HCT116 (cell line): ENCODE measurements around the gene TRAK1. TPM values are rescaled to one million over a fixed set of nuclear protein-coding genes. Genes with fewer than 3 reads are reported as not detected.
"Not testable (repeated sequence)": the region's sequence is repeated elsewhere in the genome, so short reads cannot be mapped to it uniquely, and the experiment has no call there.

Experiments used
- ATAC-seq: fragments of 200-7000 bp; cut with Tn5 transposase; 2 replicates; pipeline ENCODE4 v1.9.1; 2020; ENCODE audit warnings: mild to moderate bottlenecking, moderate library complexity
- BruUV-seq: library from RNA; stranded (reverse); fragments of 400-500 nt; replicated peaks from 2 replicates; lab custom pipeline; 2021; lab: Mats Ljungman, UMichigan
- CTCF ChIA-PET: fragments of 300-600 bp; sonication (Branson Sonifier 250); formaldehyde crosslinking; loops from one replicate; lab custom pipeline; 2021; ENCODE audit warnings: antibody characterized with exemption; lab: Charles Lee
- POLR2A ChIA-PET: fragments of 300-600, 350-600 bp; sonication (Branson Sonifier 250); formaldehyde crosslinking; loops from one replicate; lab custom pipeline; 2021; ENCODE audit warnings: antibody characterized with exemption; lab: Charles Lee
- RAD21 ChIA-PET, 2 experiments: fragments of 300-600 bp; sonication (Branson Sonifier 250); formaldehyde crosslinking; loops; one replicate each; lab custom pipeline; 2023; ENCODE audit warnings: low total read pairs in 2 of 2; ENCODE audit not compliant: uncharacterized antibody in 2 of 2, unreplicated experiment in 2 of 2, low non-redundant PET in 1 of 2; lab: Charles Lee
- DNase-seq: peaks from one replicate; pipeline ENCODE4 v3.0.0-alpha.2; 2010; ENCODE audit warnings: low read depth, low spot score
- H2AFZ ChIP-seq: fragments of 200-600 bp; shearing (Covaris generic), sonication (generic); 2 replicates; pipeline ENCODE4 v1.6.1; 2017; ENCODE audit warnings: low read depth, mixed run types, mixed read lengths, antibody characterized with exemption, low read length; ENCODE audit not compliant: poor library complexity, severe bottlenecking
- H3K27ac ChIP-seq: 2 replicates; pipeline ENCODE4 v1.5.1; 2012; ENCODE audit warnings: low read depth, low read length
- H3K27me3 ChIP-seq: fragments of 200-600 bp; sonication (generic); 2 replicates; pipeline ENCODE4 v1.6.1; 2016; ENCODE audit warnings: mixed run types, low read length, mixed read lengths; ENCODE audit not compliant: insufficient read depth
- H3K36me3 ChIP-seq, 2 experiments: fragments of 200-500 bp in 1 of 2; fragments of 200-600 bp in 1 of 2; sonication (Bioruptor generic) in 1 of 2; sonication (generic) in 1 of 2; 2 replicates each; pipeline versions ENCODE4 v1.5.1 to v1.6.1; 2014 to 2016; ENCODE audit warnings: low read length in 2 of 2, inconsistent platforms in 1 of 2, mixed read lengths in 1 of 2, mixed run types in 1 of 2; ENCODE audit not compliant: insufficient read depth in 2 of 2, control insufficient read depth in 1 of 2
- H3K4me1 ChIP-seq, 2 experiments: fragments of 200-600 bp in 1 of 2; sonication (generic) in 1 of 2; 2 replicates each; pipeline versions ENCODE4 v1.5.1 to v1.6.1; 2012 to 2017; ENCODE audit warnings: low read length in 2 of 2, inconsistent platforms in 1 of 2, mild to moderate bottlenecking in 1 of 2, mixed read lengths in 1 of 2, mixed run types in 1 of 2, moderate library complexity in 1 of 2; ENCODE audit not compliant: insufficient read depth in 2 of 2, control insufficient read depth in 1 of 2
- H3K4me2 ChIP-seq: fragments of 200-600 bp; sonication (generic); 2 replicates; pipeline ENCODE4 v1.6.1; 2017; ENCODE audit warnings: mixed run types, low read length, mixed read lengths
- H3K4me3 ChIP-seq, 2 experiments: fragments of 200-600 bp in 1 of 2; sonication (generic) in 1 of 2; replicated peaks in 1 of 2; 2 replicates each; pipeline ENCODE4 v1.5.1; 2011 to 2016; ENCODE audit warnings: low read length in 2 of 2, control low read depth in 1 of 2, low read depth in 1 of 2, mild to moderate bottlenecking in 1 of 2, mixed read lengths in 1 of 2, mixed run types in 1 of 2
- H3K79me2 ChIP-seq: fragments of 200-600 bp; sonication (generic); 2 replicates; pipeline ENCODE4 v1.6.1; 2017; ENCODE audit warnings: mild to moderate bottlenecking, mixed run types, low read length, moderate library complexity, mixed read lengths; ENCODE audit not compliant: insufficient read depth
- H3K9ac ChIP-seq: fragments of 200-600 bp; sonication (generic); 2 replicates; pipeline ENCODE4 v1.6.1; 2016; ENCODE audit warnings: low read length, mixed read lengths
- H3K9me2 ChIP-seq: fragments of 200-600 bp; sonication (generic), shearing (Covaris generic); 2 replicates; pipeline ENCODE4 v1.6.1; 2017; ENCODE audit warnings: mixed run types, mild to moderate bottlenecking, moderate library complexity; ENCODE audit not compliant: insufficient read depth
- H3K9me3 ChIP-seq, 2 experiments: fragments of 200-500 bp in 1 of 2; fragments of 200-600 bp in 1 of 2; sonication (Bioruptor generic) in 1 of 2; sonication (generic) in 1 of 2; 2 replicates each; pipeline ENCODE4 v1.6.1; 2014 to 2017; ENCODE audit warnings: low read length in 2 of 2, mixed read lengths in 2 of 2, inconsistent platforms in 1 of 2, low read depth in 1 of 2, mild to moderate bottlenecking in 1 of 2, mixed run types in 1 of 2, moderate library complexity in 1 of 2; ENCODE audit not compliant: control insufficient read depth in 1 of 2, insufficient read depth in 1 of 2
- H4K20me1 ChIP-seq: fragments of 200-600 bp; sonication (generic), shearing (Covaris generic); 2 replicates; pipeline ENCODE4 v1.6.1; 2017; ENCODE audit warnings: mixed run types, mild to moderate bottlenecking, moderate library complexity; ENCODE audit not compliant: insufficient read depth
- EGR1 ChIP-seq: IDR thresholded peaks from 2 replicates; pipeline ENCODE4 v1.6.1; 2012; ENCODE audit warnings: low read depth
- JUND ChIP-seq: IDR thresholded peaks from 2 replicates; pipeline ENCODE4 v1.6.1; 2012
- POLR2AphosphoS5 ChIP-seq: IDR thresholded peaks from 2 replicates; pipeline ENCODE4 v1.6.1; 2011; ENCODE audit warnings: mild to moderate bottlenecking, low read depth, low read length, moderate library complexity
- SP1 ChIP-seq: IDR thresholded peaks from 2 replicates; pipeline ENCODE4 v1.6.1; 2012; ENCODE audit warnings: low read depth
- SRF ChIP-seq: IDR thresholded peaks from 2 replicates; pipeline ENCODE4 v1.6.1; 2012; ENCODE audit warnings: low read depth
- TCF7L2 ChIP-seq: IDR thresholded peaks from 2 replicates; pipeline ENCODE4 v1.7.0; 2011; ENCODE audit warnings: borderline replicate concordance, inconsistent platforms; ENCODE audit not compliant: insufficient read depth, insufficient read length; ENCODE audit errors: extremely low read depth
- YY1 ChIP-seq: IDR thresholded peaks from 2 replicates; pipeline ENCODE4 v1.6.1; 2011; ENCODE audit warnings: low read length, low read depth, moderate library complexity, mild to moderate bottlenecking; ENCODE audit not compliant: insufficient replicate concordance; ENCODE audit errors: extremely low read depth
- ZNF274 ChIP-seq: fragments of 200-500 bp; sonication (Bioruptor generic); IDR thresholded peaks from 2 replicates; pipeline ENCODE4 v1.6.1; 2014; ENCODE audit warnings: mild to moderate bottlenecking, low read depth, low read length, inconsistent platforms
- intact Hi-C: fragments of 100-400 bp; cut with micrococcal nuclease; formaldehyde crosslinking; loops from 2 replicates; pipeline ENCODE4 v1.10.0; 2022
- total RNA-seq: library from RNA; stranded (reverse); gene quantifications from one replicate; pipeline ENCODE4 v1.2.1, GENCODE V29; 2021; ENCODE audit not compliant: unreplicated experiment
- TF ChIP-seq, protein P1 (sequence below), 3 experiments: fragments of 200-600 bp in 1 of 3; sonication (generic) in 1 of 3; IDR thresholded peaks in 2 of 3; conservative IDR thresholded peaks in 1 of 3; 2 replicates each; pipeline ENCODE4 v1.5.1; 2012 to 2017; ENCODE audit warnings: low read depth in 2 of 3, low read length in 2 of 3, antibody characterized with exemption in 1 of 3, borderline replicate concordance in 1 of 3, control low read depth in 1 of 3, mild to moderate bottlenecking in 1 of 3, mixed read lengths in 1 of 3, mixed run types in 1 of 3, moderate library complexity in 1 of 3; ENCODE audit not compliant: insufficient read depth in 1 of 3
- TF ChIP-seq, protein P2 (sequence below): IDR thresholded peaks from 2 replicates; pipeline ENCODE4 v1.6.1; 2012; ENCODE audit warnings: low read depth
- TF ChIP-seq, protein P3 (sequence below): IDR thresholded peaks from 2 replicates; pipeline ENCODE4 v1.6.1; 2012
- TF ChIP-seq, protein P4 (sequence below): IDR thresholded peaks from 2 replicates; pipeline ENCODE4 v1.6.1; 2011; ENCODE audit warnings: mild to moderate bottlenecking, low read length, moderate library complexity; ENCODE audit not compliant: insufficient replicate concordance; ENCODE audit errors: extremely low read depth

The TRAK1 gene
- total RNA-seq, 1 experiment from 2014 or later, result 25.9 TPM

DNA sequence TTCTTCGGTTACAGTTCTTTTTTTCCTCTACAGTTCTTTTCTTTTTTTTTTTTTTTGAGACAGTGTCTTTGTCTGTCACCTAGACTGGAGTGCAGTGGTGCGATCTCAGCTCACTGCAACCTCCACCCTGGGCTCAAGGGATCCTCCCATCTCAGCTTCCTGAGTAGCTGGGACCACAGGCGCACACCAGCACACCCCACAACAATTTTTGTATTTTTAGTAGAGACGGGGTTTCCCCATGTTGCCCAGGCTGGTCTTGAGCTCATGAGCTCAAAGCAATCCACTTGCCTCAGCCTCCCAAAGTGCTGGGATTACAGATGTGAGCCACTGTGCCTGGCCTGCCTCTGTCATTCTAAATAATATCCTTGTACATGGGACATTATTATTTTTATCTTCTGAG is 42.6 kb upstream of the TRAK1 start:
- POLR2A ChIA-PET, result not testable (repeated sequence)

DNA sequence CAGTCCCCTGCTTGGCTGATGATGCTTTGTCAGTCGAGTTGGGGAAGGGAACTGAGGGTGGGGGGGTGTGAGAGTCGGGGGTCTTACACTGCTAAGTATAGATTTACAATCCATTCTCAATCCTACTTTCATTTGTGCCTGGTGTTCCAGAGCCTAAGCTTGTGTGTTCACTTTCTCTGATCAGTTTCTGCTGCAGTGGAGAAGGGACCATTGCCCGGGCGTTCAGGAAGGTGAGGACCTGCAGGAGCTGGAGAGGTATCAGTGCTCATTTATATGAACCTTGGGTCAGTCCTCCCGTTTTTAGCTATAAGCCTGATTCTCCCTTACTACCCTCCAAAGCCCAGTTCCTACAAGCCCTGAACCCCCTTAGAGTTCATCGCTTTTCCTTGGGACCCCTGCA is 41.0 kb upstream of the TRAK1 start:
- H3K9me2 ChIP-seq, result no peaks in the 10 kb centered on the region
- CTCF ChIA-PET, result no interaction called here
- no peaks in the 10 kb centered on the region for H3K27me3 ChIP-seq
- H3K4me2 ChIP-seq, result no peak overlapping the region
- RAD21 ChIA-PET, result no interaction called here
- H3K4me3 ChIP-seq, result no peak overlapping the region
- intact Hi-C loops, result no loop called here
- peaks cover 10 to 21% of the 10 kb centered on the region in 2 experiments; a peak in 3 of 4 replicates for H3K4me1 ChIP-seq
- no peak overlapping the region for H3K27ac ChIP-seq
- ATAC-seq (no peak), DNase-seq (no peak)
- H4K20me1 ChIP-seq, result no peaks in the 10 kb centered on the region
- H3K9me3 ChIP-seq, result no peaks in the 10 kb centered on the region
- no TSS peak for BruUV-seq
- H2AFZ ChIP-seq, result no peak overlapping the region
- H3K9ac ChIP-seq, result no peak overlapping the region
- peaks cover 80% of the 10 kb centered on the region for H3K79me2 ChIP-seq
- POLR2A ChIA-PET, result no interaction called here
- H3K36me3 ChIP-seq, result no peaks in the 10 kb centered on the region
- TF ChIP-seq, protein P1, sequence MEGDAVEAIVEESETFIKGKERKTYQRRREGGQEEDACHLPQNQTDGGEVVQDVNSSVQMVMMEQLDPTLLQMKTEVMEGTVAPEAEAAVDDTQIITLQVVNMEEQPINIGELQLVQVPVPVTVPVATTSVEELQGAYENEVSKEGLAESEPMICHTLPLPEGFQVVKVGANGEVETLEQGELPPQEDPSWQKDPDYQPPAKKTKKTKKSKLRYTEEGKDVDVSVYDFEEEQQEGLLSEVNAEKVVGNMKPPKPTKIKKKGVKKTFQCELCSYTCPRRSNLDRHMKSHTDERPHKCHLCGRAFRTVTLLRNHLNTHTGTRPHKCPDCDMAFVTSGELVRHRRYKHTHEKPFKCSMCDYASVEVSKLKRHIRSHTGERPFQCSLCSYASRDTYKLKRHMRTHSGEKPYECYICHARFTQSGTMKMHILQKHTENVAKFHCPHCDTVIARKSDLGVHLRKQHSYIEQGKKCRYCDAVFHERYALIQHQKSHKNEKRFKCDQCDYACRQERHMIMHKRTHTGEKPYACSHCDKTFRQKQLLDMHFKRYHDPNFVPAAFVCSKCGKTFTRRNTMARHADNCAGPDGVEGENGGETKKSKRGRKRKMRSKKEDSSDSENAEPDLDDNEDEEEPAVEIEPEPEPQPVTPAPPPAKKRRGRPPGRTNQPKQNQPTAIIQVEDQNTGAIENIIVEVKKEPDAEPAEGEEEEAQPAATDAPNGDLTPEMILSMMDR (IDR thresholded peaks at IDR 0.05 in 2 of 3, conservative IDR thresholded peaks at IDR 0.05 in 1 of 3; ENCODE audit: borderline replicate concordance in 1 of 3, insufficient read depth in 1 of 3, low read depth in 2 of 3, low read length in 2 of 3), result no peak
- TF ChIP-seq EGR1 (no peak), YY1 (no peak), TCF7L2 (no peak), POLR2AphosphoS5 (no peak), SRF (no peak), ZNF274 (no peak), JUND (no peak), SP1 (no peak)
- TF ChIP-seq, protein P2, sequence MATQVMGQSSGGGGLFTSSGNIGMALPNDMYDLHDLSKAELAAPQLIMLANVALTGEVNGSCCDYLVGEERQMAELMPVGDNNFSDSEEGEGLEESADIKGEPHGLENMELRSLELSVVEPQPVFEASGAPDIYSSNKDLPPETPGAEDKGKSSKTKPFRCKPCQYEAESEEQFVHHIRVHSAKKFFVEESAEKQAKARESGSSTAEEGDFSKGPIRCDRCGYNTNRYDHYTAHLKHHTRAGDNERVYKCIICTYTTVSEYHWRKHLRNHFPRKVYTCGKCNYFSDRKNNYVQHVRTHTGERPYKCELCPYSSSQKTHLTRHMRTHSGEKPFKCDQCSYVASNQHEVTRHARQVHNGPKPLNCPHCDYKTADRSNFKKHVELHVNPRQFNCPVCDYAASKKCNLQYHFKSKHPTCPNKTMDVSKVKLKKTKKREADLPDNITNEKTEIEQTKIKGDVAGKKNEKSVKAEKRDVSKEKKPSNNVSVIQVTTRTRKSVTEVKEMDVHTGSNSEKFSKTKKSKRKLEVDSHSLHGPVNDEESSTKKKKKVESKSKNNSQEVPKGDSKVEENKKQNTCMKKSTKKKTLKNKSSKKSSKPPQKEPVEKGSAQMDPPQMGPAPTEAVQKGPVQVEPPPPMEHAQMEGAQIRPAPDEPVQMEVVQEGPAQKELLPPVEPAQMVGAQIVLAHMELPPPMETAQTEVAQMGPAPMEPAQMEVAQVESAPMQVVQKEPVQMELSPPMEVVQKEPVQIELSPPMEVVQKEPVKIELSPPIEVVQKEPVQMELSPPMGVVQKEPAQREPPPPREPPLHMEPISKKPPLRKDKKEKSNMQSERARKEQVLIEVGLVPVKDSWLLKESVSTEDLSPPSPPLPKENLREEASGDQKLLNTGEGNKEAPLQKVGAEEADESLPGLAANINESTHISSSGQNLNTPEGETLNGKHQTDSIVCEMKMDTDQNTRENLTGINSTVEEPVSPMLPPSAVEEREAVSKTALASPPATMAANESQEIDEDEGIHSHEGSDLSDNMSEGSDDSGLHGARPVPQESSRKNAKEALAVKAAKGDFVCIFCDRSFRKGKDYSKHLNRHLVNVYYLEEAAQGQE, result no peak
- TF ChIP-seq, protein P3, sequence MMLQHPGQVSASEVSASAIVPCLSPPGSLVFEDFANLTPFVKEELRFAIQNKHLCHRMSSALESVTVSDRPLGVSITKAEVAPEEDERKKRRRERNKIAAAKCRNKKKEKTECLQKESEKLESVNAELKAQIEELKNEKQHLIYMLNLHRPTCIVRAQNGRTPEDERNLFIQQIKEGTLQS, result no peak
- TF ChIP-seq, protein P4, sequence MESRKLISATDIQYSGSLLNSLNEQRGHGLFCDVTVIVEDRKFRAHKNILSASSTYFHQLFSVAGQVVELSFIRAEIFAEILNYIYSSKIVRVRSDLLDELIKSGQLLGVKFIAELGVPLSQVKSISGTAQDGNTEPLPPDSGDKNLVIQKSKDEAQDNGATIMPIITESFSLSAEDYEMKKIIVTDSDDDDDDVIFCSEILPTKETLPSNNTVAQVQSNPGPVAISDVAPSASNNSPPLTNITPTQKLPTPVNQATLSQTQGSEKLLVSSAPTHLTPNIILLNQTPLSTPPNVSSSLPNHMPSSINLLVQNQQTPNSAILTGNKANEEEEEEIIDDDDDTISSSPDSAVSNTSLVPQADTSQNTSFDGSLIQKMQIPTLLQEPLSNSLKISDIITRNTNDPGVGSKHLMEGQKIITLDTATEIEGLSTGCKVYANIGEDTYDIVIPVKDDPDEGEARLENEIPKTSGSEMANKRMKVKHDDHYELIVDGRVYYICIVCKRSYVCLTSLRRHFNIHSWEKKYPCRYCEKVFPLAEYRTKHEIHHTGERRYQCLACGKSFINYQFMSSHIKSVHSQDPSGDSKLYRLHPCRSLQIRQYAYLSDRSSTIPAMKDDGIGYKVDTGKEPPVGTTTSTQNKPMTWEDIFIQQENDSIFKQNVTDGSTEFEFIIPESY, result no peak

More for the DNA sequence above, 42.6 kb upstream of the TRAK1 start:
- BruUV-seq, H3K4me3 ChIP-seq, H3K9me3 ChIP-seq, H3K36me3 ChIP-seq, H2AFZ ChIP-seq, RAD21 ChIA-PET, DNase-seq, H4K20me1 ChIP-seq, H3K27ac ChIP-seq, CTCF ChIA-PET, H3K27me3 ChIP-seq, H3K9ac ChIP-seq, H3K9me2 ChIP-seq, ATAC-seq, intact Hi-C loops, H3K4me2 ChIP-seq: not testable (repeated sequence)
- Histone ChIP-seq H3K79me2 (peaks cover 84% of the 10 kb centered on the region), H3K4me1 (peaks cover 23 to 29% of the 10 kb centered on the region in 2 experiments)
